ENCODE data around the gene ATP6V1D.

DNA sequence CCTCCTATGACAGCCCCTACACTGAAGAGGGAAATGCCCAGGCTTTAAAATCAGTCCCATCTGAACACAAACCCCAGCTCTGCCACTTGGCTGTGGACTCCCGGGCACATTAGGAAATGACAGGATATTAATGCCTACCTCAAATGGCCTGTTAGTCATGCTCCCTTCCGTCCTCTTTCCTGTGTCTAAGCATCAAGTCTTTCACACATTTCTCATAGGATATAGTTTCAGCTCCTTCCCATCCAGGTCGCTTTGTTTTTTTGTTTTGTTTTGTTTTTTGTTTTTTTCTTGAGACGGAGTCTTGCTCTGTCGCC, 36.2 kb upstream of the ATP6V1D start:
- TF ChIP-seq, protein P1, sequence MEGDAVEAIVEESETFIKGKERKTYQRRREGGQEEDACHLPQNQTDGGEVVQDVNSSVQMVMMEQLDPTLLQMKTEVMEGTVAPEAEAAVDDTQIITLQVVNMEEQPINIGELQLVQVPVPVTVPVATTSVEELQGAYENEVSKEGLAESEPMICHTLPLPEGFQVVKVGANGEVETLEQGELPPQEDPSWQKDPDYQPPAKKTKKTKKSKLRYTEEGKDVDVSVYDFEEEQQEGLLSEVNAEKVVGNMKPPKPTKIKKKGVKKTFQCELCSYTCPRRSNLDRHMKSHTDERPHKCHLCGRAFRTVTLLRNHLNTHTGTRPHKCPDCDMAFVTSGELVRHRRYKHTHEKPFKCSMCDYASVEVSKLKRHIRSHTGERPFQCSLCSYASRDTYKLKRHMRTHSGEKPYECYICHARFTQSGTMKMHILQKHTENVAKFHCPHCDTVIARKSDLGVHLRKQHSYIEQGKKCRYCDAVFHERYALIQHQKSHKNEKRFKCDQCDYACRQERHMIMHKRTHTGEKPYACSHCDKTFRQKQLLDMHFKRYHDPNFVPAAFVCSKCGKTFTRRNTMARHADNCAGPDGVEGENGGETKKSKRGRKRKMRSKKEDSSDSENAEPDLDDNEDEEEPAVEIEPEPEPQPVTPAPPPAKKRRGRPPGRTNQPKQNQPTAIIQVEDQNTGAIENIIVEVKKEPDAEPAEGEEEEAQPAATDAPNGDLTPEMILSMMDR (IDR thresholded peaks at IDR 0.05 in 8 of 11, conservative IDR thresholded peaks at IDR 0.05 in 3 of 11) = no peak
- TF ChIP-seq POLR2A (IDR thresholded peaks at IDR 0.05) = no peak

Data from spleen (tissue), 7 donors.